HFF-Myc (cell line): ENCODE measurements around the gene METTL16.

Experiments
- DNase-seq: peaks from one replicate; pipeline ENCODE4 v3.0.0-alpha.2; 2011; ENCODE audit warnings: low read depth; ENCODE audit errors: extremely low read depth
- H3K4me3 ChIP-seq: replicated peaks from 2 replicates; pipeline ENCODE4 v1.5.1; 2011; ENCODE audit warnings: low read depth, mild to moderate bottlenecking, control low read depth, low read length
- CTCF ChIP-seq: IDR thresholded peaks from 2 replicates; pipeline ENCODE4 v1.5.1; 2012; ENCODE audit warnings: mild to moderate bottlenecking, low read depth, low read length, control low read depth; ENCODE audit errors: missing control alignments

METTL16 gene

GRCh38 chr17:2388683-2389055 lies 123.0 kb downstream of the METTL16 start:
- no peak for TF ChIP-seq CTCF
- no peak for DNase-seq
- no peak overlapping the region for H3K4me3 ChIP-seq

- no peak for TF ChIP-seq CTCF
- no peak for DNase-seq
- H3K4me3 ChIP-seq: no peak overlapping the region
Observed at GRCh38 chr17:2388020-2388682, 123.5 kb downstream of the METTL16 start.

- no peak overlapping the region for H3K4me3 ChIP-seq
- no peak for TF ChIP-seq CTCF
- no peak for DNase-seq
Observed at GRCh38 chr17:2387086-2388019, 124.3 kb downstream of the METTL16 start.

- TF ChIP-seq CTCF: no peak
- no peak for DNase-seq
- H3K4me3 ChIP-seq: no peak overlapping the region
Observed at GRCh38 chr17:2386400-2387085, 125.1 kb downstream of the METTL16 start.

GRCh38 chr17:2385240-2386210 lies 126.2 kb downstream of the METTL16 start:
- H3K4me3 ChIP-seq: no peak overlapping the region
- no peak for TF ChIP-seq CTCF
- DNase-seq: no peak
